A673 (cell line): Measurements from ENCODE around the gene PRAC1. TPM values are rescaled to one million over a fixed set of nuclear protein-coding genes. Genes with fewer than 3 reads are reported as not detected.

ENCODE experiments used
- BruUV-seq: library from RNA; stranded (reverse); fragments of 400-500 nt; replicated peaks from 2 replicates; lab custom pipeline; 2021; lab: Mats Ljungman, UMichigan
- CTCF ChIA-PET: fragments of 300-600 bp; sonication (Branson Sonifier 250); formaldehyde crosslinking; loops from one replicate; lab custom pipeline; 2022; ENCODE audit warnings: antibody characterized with exemption; lab: Charles Lee
- POLR2A ChIA-PET: fragments of 300-600 bp; sonication (Branson Sonifier 250); formaldehyde crosslinking; loops from one replicate; lab custom pipeline; 2022; ENCODE audit warnings: antibody characterized with exemption; ENCODE audit not compliant: low non-redundant PET; lab: Charles Lee
- DNase-seq: peaks from one replicate; pipeline ENCODE4 v3.0.0-alpha.2; 2015; ENCODE audit warnings: low spot score
- H3K27ac ChIP-seq: fragments of 200-600 bp; sonication (generic); 2 replicates; pipeline ENCODE4 v1.5.1; 2016; ENCODE audit warnings: mixed run types, low read depth, mild to moderate bottlenecking, mixed read lengths, antibody characterized with exemption, low read length; ENCODE audit not compliant: poor library complexity, severe bottlenecking
- H3K27me3 ChIP-seq: fragments of 200-600 bp; sonication (generic); replicated peaks from 2 replicates; pipeline ENCODE4 v1.6.1; 2017; ENCODE audit warnings: mixed run types, low read depth, mild to moderate bottlenecking, mixed read lengths, antibody characterized with exemption, low read length; ENCODE audit not compliant: insufficient read depth, poor library complexity
- H3K36me3 ChIP-seq: fragments of 200-600 bp; sonication (generic); 2 replicates; pipeline ENCODE4 v1.6.1; 2016; ENCODE audit warnings: mixed run types, mild to moderate bottlenecking, mixed read lengths, antibody characterized with exemption, low read length; ENCODE audit not compliant: insufficient read depth, poor library complexity, severe bottlenecking
- H3K4me1 ChIP-seq: fragments of 200-600 bp; sonication (generic); 2 replicates; pipeline ENCODE4 v1.6.1; 2017; ENCODE audit warnings: mixed run types, mild to moderate bottlenecking, mixed read lengths, antibody characterized with exemption, low read length; ENCODE audit not compliant: insufficient read depth, poor library complexity, severe bottlenecking
- H3K4me3 ChIP-seq: fragments of 200-600 bp; sonication (generic); 2 replicates; pipeline ENCODE4 v1.5.1; 2016; ENCODE audit warnings: low read depth, mixed run types, mild to moderate bottlenecking, mixed read lengths, low read length; ENCODE audit not compliant: poor library complexity, severe bottlenecking
- H3K9me3 ChIP-seq: fragments of 200-600 bp; sonication (generic); 2 replicates; pipeline ENCODE4 v1.6.1; 2016; ENCODE audit warnings: mixed run types, low read depth, mild to moderate bottlenecking, mixed read lengths, antibody characterized with exemption, low read length; ENCODE audit not compliant: poor library complexity, severe bottlenecking
- EZH2 ChIP-seq: fragments of 200-600 bp; sonication (generic); IDR thresholded peaks from 2 replicates; pipeline ENCODE4 v1.6.1; 2017; ENCODE audit warnings: borderline replicate concordance, low read depth, mild to moderate bottlenecking, mixed read lengths, antibody characterized with exemption, low read length; ENCODE audit not compliant: poor library complexity, severe bottlenecking
- intact Hi-C: fragments of 100-400 bp; cut with micrococcal nuclease; formaldehyde crosslinking; loops from one replicate; pipeline ENCODE4 v1.10.0; 2022; ENCODE audit not compliant: unreplicated experiment
- total RNA-seq: library from RNA; stranded (reverse); gene quantifications from 2 replicates; pipeline ENCODE4 v1.2.3, GENCODE V29; 2021
- TF ChIP-seq, protein P1 (sequence below): fragments of 300-800, 200-600 bp; sonication (generic); conservative IDR thresholded peaks from 2 replicates; pipeline ENCODE4 v1.5.1; 2017; ENCODE audit warnings: low read depth, mild to moderate bottlenecking, antibody characterized with exemption, low read length, moderate library complexity, mixed read lengths

The PRAC1 gene
- total RNA-seq, 1 experiment from 2014 or later: 78.3 TPM

DNA sequence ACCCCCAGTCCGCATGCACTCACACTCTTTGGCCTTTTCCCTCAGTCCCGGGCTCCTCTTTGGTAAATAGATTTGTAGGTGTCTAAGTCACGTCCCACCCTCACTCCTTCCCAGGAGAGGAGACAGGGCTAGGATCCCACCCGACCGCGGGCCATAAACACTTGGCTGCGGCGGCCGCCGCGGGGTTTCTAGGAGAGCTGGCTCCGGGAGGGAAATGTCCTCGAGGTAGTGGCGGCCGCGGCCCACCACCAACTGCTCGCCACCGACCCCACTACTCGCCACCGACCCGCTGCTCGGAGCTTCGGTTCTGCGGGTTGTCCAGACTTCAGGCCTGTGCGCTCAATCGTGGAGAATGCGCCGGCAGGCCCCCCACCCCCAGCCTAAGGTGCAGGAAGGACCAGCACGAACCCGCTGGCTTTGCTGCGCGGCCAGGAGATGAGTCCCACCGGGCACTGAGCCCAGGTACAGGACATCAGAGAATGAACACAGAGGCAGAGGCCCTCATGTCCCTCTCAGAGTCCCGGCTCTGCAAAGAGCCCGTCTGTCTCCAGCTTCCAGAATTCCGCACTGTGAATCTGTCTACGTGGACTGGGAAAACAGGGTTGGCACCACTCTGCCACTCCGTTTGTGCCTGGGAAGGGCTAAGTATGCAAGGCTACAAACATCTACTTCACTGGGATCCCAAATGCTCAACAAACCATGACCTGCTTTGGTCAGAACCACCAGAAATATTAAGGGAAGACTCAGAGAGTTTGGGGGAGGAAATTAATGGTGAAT, 3.2 kb upstream of the PRAC1 start:
- Histone ChIP-seq H3K4me1 (peaks cover 41% of the 10 kb centered on the region), H3K4me3 (peak overlapping the region; percentile 72), H3K9me3 (no peaks in the 10 kb centered on the region), H3K27ac (peak overlapping the region; percentile 98), H3K27me3 (no peaks in the 10 kb centered on the region), H3K36me3 (no peaks in the 10 kb centered on the region)
- intact Hi-C loops: loop anchor here (2.0 kb wide), 1 partner anchor 153 kb away; no protein-coding TSS in a partner anchor
- TF ChIP-seq, protein P1, sequence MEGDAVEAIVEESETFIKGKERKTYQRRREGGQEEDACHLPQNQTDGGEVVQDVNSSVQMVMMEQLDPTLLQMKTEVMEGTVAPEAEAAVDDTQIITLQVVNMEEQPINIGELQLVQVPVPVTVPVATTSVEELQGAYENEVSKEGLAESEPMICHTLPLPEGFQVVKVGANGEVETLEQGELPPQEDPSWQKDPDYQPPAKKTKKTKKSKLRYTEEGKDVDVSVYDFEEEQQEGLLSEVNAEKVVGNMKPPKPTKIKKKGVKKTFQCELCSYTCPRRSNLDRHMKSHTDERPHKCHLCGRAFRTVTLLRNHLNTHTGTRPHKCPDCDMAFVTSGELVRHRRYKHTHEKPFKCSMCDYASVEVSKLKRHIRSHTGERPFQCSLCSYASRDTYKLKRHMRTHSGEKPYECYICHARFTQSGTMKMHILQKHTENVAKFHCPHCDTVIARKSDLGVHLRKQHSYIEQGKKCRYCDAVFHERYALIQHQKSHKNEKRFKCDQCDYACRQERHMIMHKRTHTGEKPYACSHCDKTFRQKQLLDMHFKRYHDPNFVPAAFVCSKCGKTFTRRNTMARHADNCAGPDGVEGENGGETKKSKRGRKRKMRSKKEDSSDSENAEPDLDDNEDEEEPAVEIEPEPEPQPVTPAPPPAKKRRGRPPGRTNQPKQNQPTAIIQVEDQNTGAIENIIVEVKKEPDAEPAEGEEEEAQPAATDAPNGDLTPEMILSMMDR: no peak
- no peak for TF ChIP-seq EZH2
- DNase-seq: no peak
- no TSS peak for BruUV-seq
- ChIA-PET POLR2A (interaction anchor here (0.6 kb wide), 1 partner anchor 7 kb away, joined by 7 read pairs; no protein-coding TSS in a partner anchor), CTCF (interaction anchor here (0.5 to 5.2 kb wide), 7 partner anchors 8 to 628 kb away, joined by 3 to 37 read pairs (median 8); no protein-coding TSS in a partner anchor)

DNA sequence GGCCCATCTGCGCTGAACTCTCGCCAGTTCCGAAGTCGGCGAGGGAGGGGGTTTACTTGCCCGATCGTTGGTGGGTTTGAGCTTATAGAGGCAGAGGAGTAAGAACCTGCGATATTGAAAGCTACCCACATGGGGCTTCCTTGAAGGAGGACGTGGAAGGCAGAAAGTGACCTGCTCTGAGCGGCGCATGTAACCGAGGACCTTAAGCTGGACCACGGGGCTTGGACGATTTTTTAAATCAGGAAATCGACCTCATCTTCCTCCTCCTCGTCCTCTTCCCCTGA, 2.6 kb upstream of the PRAC1 start:
- H3K4me3 ChIP-seq: peak overlapping the region; percentile 72
- H3K27ac ChIP-seq: peak overlapping the region; percentile 98
- intact Hi-C loops: loop anchor here (2.0 kb wide), 1 partner anchor 154 kb away; no protein-coding TSS in a partner anchor
- TF ChIP-seq, protein P1: no peak
- no peak for TF ChIP-seq EZH2
- H3K4me1 ChIP-seq: peaks cover 37% of the 10 kb centered on the region
- H3K36me3 ChIP-seq: no peaks in the 10 kb centered on the region
- peak; percentile 40 for DNase-seq
- no peaks in the 10 kb centered on the region for H3K9me3 ChIP-seq
- ChIA-PET POLR2A (no interaction called here), CTCF (interaction anchor here (0.5 to 5.2 kb wide), 7 partner anchors 8 to 628 kb away, joined by 3 to 37 read pairs (median 8); no protein-coding TSS in a partner anchor)
- no peaks in the 10 kb centered on the region for H3K27me3 ChIP-seq
- no TSS peak for BruUV-seq

DNA sequence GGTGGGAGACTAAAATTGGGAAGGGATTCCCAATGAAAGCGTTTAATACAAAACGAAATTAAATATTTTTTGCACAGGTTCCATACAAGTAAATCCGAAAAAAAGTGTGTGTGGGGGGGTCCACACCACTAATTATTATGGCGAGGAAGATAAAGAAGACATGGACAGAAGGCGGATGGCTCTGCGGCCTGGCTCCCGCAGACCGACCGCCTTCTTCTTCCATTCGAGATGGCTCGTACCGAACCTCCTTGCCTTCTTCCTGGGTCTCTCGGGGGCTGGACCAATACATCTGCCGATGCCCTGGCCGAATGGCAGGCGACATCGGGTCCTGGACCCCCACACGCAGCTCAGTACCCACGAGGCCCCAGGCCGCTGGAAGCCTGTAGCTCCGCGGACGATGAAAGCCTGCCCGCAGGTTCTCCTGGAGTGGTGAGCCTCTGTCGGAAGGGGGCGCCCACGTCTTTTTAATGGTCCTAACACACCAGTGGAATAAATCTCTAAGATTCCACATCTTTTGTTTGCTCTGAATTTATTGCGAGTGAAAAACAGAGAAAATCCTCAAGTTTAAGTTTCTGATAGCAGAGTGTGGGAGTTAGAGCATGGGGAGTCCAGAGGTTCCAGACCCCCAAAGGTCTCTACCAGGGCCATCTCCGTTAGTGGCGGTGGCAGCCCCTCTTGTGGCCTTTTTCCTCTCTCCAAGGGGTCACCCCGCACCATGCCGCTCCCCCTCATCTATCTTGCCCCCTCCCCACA, 2.1 kb upstream of the PRAC1 start:
- intact Hi-C loops: loop anchor here (1.0 to 5.0 kb wide), 4 partner anchors 67 to 268 kb away; partner anchors contain the start of gene ATP5MC1
- H3K4me3 ChIP-seq: peak overlapping the region; percentile 72
- peak overlapping the region; percentile 98 for H3K27ac ChIP-seq
- H3K36me3 ChIP-seq: no peaks in the 10 kb centered on the region
- TSS peak; percentile 42 for BruUV-seq
- CTCF ChIA-PET: interaction anchor here (0.7 to 5.2 kb wide), 11 partner anchors 9 to 160 kb away, joined by 3 to 37 read pairs (median 9); no protein-coding TSS in a partner anchor
- no peaks in the 10 kb centered on the region for H3K27me3 ChIP-seq
- H3K4me1 ChIP-seq: peaks cover 32% of the 10 kb centered on the region
- no peaks in the 10 kb centered on the region for H3K9me3 ChIP-seq
- TF ChIP-seq EZH2: no peak
- TF ChIP-seq, protein P1: peak; percentile 90
- peak; percentile 92 for DNase-seq
- POLR2A ChIA-PET: interaction anchor here (0.5 to 0.6 kb wide), 2 partner anchors 109 to 683 kb away, joined by 6 to 10 read pairs; partner anchors contain the start of gene HOXB8
